Right renal pelvis (tissue), 4 donors: ENCODE measurements around the gene VAMP3. TPM values are rescaled to one million over a fixed set of nuclear protein-coding genes. Genes with fewer than 3 reads are reported as not detected.
A peak's percentile ranks its signal among the peaks of the same experiment; 100 is the strongest.

Experiments used
- DNase-seq, 4 donors: peaks; one replicate each; pipeline ENCODE4 v3.0.0-alpha.2; 2013; ENCODE audit warnings: low read depth in 4 of 4, low spot score in 3 of 4, missing footprints in 1 of 4
- polyA plus RNA-seq, 4 donors: library from polyadenylated mRNA; unstranded; fragments of 120-200 nt; gene quantifications; one replicate each; pipeline ENCODE4 v1.2.1, GENCODE V29; 2013; ENCODE audit not compliant: insufficient read length in 4 of 4

Gene VAMP3
- 100 to 1,000 TPM; 103 to 117 (median 113) TPM for polyA plus RNA-seq

DNA sequence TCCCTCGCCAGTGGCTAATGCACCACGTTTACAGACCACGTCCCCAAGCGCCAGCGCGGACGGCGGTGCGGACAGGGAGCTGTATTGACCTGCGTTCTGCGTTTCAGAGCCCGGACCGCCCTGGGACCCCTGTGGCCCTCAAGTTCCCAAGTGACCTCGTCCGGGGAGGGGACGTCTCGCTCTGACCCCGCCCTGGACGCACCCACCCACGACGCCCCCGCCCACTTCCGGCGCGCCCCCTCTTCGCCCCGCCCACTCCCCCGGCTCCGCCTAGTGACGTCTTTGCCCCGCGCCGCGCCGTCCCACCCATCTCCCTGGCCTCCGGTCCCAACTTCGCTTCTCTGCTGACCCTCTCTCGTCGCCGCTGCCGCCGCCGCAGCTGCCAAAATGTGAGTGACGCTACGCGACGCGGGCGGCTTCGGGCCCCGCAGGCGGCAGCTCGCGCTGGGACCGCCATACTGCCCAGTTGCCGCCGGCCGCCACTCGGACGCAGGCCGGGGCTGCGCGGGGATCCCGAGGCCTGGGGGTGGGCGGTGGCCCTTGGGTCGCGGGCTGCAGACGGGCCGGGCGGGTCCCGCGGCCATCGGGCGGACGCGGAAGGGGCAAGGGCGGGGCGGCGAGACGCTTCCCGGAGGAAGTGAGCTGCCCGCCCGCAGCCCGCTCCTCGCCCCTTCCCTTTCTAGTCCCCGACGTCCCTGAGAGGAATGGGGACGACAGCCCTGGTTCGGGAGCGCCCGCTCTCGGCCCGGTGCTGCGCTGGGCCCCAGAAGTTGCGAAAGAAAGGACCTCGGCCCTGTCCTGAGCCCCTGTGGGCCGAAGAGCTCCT lies at the start of gene VAMP3:
VAMP3 (plus strand) TSS at position 300 of the 826 bp plus-strand sequence; CDS start at position 388, 88 bp downstream.
- peak in 2 of 4 donors; percentile 72 to 78 for DNase-seq

GRCh38 chr1:7721940-7722669 lies 49.0 kb upstream of the VAMP3 start:
- DNase-seq, result no peak

- no peak for DNase-seq
Observed at GRCh38 chr1:7722670-7723012, 48.5 kb upstream of the VAMP3 start.

DNA sequence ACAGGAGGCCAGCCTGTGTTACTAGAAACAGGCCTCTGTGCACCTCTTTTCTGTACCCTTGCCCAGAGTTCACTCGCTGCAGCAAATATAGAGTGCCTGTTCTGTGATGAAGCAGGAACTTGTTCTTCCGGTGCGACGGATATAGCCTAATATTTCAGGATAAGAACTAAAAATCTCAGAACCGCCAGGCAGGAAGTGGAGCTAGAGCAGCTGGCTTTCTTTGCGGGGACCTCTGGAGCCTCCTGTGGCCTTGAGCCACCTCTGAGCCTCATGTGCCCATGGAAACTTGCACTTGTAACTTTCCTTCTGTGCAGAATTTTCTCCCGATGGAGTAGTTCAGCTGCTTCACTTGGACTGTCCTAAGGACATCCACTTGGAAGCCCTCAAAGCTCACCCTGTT lies 44.5 kb upstream of the VAMP3 start:
- no peak for DNase-seq

- no peak for DNase-seq
Observed at GRCh38 chr1:7727809-7728471, 43.2 kb upstream of the VAMP3 start.

DNA sequence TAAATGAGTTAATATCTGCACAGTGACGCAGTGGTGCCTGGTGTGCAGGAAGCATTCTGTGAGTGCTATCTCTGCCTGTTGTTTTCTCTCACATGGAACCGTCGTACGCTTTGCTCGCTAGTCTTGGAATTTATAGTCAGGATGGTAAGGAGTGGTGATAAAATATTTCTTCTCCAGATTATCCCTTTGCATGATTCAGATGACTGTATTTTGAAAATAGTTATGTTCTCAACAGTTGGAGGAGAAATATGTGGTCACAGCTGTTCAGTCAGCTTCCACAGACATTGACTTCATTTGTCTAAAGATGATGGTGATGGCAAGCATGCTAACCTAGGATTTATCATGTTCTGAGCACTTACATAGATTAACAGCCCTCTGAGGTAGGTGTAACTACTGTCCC lies 41.3 kb upstream of the VAMP3 start:
- no peak for DNase-seq

DNA sequence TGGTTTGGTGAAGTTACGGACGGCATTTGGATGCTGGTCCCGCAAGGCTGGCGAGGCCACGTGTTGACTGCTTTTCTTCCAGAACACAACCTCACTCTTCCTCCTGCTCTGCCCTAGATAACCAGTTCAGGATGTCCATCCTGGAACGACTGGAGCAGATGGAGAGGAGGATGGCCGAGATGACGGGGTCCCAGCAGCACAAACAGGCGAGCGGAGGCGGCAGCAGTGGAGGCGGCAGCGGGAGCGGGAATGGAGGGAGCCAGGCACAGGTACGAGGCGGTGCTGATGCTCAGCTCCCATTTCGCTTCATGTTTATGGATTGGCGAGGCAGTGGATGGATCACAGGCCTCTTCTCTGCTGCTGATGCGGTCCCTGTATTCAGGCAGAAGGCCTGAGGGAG lies 38.8 kb upstream of the VAMP3 start:
- no peak for DNase-seq

- DNase-seq, result no peak
Observed at GRCh38 chr1:7733276-7733675, 37.8 kb upstream of the VAMP3 start.

DNA sequence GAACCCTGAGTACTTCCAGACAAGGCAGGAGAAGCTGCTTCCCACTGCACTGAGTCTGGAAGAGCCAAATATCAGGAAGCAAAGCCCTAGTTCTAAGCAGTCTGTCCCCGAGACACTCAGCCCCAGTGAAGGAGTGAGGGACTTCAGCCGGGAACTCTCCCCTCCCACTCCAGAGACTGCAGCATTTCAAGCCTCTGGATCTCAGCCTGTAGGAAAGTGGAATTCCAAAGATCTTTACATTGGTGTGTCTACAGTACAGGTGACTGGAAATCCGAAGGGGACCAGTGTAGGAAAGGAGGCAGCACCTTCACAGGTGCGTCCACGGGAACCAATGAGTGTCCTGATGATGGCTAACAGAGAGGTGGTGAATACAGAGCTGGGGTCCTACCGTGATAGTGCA lies 33.1 kb upstream of the VAMP3 start:
- DNase-seq, result no peak

DNA sequence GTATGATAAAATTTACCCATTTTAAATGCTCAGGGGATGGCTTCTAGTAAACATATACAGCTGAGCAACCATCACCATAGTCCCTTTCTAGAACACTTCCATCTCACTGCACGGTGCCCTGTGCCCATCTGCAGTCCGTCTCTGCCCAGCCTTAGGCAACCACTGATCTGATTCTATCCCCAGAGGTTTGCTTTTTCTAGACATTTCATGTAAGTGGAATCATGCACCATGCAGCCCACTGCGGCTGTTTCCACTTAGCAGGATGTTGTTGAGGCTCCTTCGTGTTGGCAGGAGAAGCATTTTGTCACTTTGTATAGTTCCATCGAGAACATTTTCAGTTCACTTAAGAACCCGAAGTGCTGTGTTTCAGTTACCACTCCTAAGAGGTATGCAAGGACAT lies 27.8 kb upstream of the VAMP3 start:
- DNase-seq, result no peak

- DNase-seq, result no peak
Observed at GRCh38 chr1:7744882-7745281, 26.2 kb upstream of the VAMP3 start.

GRCh38 chr1:7745783-7746182 lies 25.3 kb upstream of the VAMP3 start:
- DNase-seq, result no peak

DNA sequence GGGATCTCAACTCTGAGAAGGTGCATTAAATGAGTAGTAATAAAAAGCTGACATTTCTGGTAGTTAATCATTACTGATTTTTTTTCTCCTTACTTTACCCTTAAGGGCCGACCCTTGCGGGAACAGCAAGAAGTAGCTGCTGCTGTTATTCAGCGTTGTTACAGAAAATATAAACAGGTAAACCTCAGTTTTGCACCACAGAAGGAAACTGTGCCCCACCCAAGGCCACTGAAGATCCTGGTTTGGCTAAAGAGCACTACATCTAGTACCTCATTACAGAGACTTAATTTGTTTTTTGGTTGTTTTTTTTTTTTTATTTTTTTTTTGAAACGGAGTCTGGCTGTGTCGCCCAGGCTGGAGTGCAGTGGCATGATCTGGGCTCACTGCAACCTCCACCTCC lies 23.5 kb upstream of the VAMP3 start:
- DNase-seq, result no peak

DNA sequence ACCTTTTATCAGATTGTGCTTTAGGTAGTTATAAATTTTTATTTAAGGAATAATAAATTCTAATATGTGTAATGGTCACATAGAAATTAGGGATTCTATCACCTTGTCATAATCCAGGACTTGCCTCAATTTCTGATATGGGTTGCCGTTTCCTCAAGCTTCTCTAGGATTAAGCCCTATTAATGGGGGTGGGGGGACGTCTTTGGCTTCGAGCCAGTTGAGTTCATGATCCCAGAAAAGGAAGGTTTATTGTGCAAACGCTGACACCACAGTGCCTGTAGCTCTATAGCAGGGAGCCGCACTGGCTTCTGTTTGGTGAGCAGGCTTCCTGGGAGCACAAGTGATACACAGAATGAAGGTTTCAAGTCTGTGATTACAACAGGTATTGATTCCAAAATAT lies 22.0 kb upstream of the VAMP3 start:
- no peak for DNase-seq

- no peak for DNase-seq
Observed at GRCh38 chr1:7751174-7751573, 19.9 kb upstream of the VAMP3 start.

DNA sequence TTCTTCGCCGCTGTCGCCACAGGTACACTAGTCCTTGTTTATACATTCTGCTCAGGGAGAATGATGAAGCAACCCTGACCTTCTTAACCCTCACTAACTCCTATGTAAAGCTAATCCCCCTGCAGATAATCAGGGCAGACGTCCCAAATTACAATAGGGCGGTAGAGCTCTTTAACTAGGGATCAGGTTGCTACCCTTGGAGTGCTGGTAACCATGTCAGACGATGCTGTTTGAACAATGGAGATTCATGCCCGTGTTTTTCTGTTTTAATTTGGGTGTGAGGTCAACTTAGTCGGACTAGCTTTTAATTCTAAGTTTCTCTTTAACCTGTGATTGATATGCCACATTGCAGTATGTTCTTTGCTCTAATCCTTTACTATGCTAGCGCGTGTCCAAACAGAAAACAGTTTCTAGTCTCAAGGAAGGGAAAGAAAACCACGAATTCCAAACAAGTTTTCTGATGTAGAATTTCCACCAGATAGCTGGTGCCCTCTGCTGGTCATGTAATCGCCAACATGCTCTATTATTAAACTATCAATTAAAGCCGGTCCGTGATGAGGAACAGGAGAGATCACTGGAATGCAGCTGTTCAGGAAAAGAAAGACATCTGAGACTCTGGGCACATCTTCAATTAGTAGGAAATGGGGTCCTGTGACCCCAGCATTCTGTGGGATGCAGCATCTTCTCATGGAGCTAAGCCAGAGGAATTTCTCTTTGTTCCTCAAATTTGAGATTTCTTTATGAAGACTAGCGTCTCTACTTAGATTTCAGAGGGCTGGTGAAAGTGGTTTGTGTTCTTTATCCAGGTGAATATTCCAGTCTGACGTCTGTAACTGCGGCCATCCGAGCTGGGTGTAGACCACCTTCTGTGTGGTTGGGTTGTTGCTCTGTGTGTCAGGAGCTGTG lies 18.3 kb upstream of the VAMP3 start:
- peak; percentile 66 to 77 (median 71) for DNase-seq

GRCh38 chr1:7753641-7754040 lies 17.5 kb upstream of the VAMP3 start:
- no peak for DNase-seq

GRCh38 chr1:7754234-7754633 lies 16.9 kb upstream of the VAMP3 start:
- no peak for DNase-seq

GRCh38 chr1:7755448-7755847 lies 15.6 kb upstream of the VAMP3 start:
- no peak for DNase-seq

DNA sequence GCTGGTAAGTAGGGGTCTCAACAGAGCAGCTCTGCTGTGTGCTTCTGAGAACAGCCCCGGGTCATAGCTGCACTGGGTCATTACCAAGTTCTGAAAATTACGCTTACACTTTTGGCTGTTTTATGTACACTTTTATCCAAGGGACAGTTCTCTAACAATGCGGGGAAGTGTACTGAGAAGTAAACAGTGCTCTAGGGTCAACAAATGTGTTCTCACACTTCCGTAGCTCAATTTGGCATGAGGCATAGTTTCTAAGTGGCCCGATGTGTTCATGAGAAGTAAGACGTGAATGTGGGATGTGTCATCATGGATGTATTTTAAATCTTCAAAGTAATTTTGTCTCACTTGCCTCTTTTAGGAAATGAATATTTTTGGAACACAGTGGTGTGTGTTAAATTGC lies 10.9 kb upstream of the VAMP3 start:
- DNase-seq, result no peak

DNA sequence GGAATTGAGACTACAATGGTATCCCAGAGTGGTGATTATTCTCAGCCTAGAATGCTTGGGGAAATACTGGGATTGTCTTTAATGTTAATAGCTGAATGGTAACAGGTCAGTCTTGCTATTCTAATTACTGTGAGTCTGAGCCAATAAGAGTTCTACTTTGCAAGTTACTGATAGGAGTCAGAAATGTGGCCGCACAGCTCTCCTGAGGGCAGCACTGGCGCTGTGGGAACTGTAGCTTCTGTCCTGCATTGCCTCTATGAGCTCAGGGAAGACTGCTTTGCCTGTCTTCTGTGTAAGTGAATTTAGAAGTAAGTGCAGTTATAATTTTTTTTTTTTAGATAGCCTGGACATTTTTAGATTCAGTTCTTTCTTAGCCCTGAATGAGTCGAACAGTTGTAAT lies 10.0 kb upstream of the VAMP3 start:
- DNase-seq, result no peak
